Activated CD4-positive, CD25-positive, alpha-beta regulatory T cell (primary cell): Measurements from ENCODE around the gene JAG2.

Experiments
- DNase-seq, 4 experiments: peaks; one replicate each; lab custom pipeline; 2025; lab: John Stamatoyannopoulos, UW

JAG2 gene

GRCh38 chr14:105150368-105151083, 18.1 kb downstream of the JAG2 start:
- DNase-seq: no peak

GRCh38 chr14:105150026-105150367, 18.6 kb downstream of the JAG2 start:
- DNase-seq: no peak

GRCh38 chr14:105149146-105149781, 19.3 kb downstream of the JAG2 start:
- no peak for DNase-seq

GRCh38 chr14:105148604-105149145, 19.9 kb downstream of the JAG2 start:
- no peak for DNase-seq

- DNase-seq: no peak
Measured at GRCh38 chr14:105147671-105148603, 20.6 kb downstream of the JAG2 start.

- no peak for DNase-seq
Measured at GRCh38 chr14:105146976-105147635, 21.5 kb downstream of the JAG2 start.

- DNase-seq: no peak
Measured at GRCh38 chr14:105146181-105146975, 22.2 kb downstream of the JAG2 start.

- no peak for DNase-seq
Measured at GRCh38 chr14:105145381-105146180, 23.0 kb downstream of the JAG2 start.

GRCh38 chr14:105144666-105145380, 23.8 kb downstream of the JAG2 start:
- DNase-seq: no peak

GRCh38 chr14:105144026-105144665, 24.4 kb downstream of the JAG2 start:
- no peak for DNase-seq

- no peak for DNase-seq
Measured at GRCh38 chr14:105143451-105144025, 25.0 kb downstream of the JAG2 start.

- no peak for DNase-seq
Measured at GRCh38 chr14:105142651-105143450, 25.7 kb downstream of the JAG2 start.

GRCh38 chr14:105141486-105142281, 26.9 kb downstream of the JAG2 start:
- no peak for DNase-seq

- DNase-seq: no peak
Measured at GRCh38 chr14:105141026-105141425, 27.6 kb downstream of the JAG2 start.

GRCh38 chr14:105140581-105140980, 28.0 kb downstream of the JAG2 start:
- DNase-seq: no peak

GRCh38 chr14:105139831-105140239, 28.7 kb downstream of the JAG2 start:
- DNase-seq: no peak

GRCh38 chr14:105139212-105139825, 29.3 kb downstream of the JAG2 start:
- no peak for DNase-seq
